Measurements from ENCODE around the gene ENAH.

ENAH gene

DNA sequence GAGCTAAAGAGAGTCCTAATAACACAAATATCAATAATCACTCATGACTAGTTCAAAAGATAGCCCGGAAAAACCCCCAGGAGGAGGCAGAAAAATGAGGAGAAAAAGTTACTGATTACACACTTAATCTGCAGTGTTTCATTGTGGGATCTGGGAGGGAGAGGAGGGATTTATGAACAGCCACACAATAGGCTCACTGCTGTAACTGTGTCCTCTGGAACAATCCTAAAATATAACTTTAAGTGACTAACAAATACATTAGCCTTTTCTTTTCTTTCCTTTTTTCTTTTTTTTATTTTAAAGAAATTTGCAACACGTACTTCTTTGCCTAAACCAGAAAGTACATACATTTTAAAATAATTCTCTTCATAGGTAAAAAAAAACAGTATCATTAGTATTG, 118.8 kb downstream of the ENAH start:
- TF ChIP-seq CTCF (IDR thresholded peaks at IDR 0.05; ENCODE audit: low read depth, low read length), result no peak
- no peak for DNase-seq (ENCODE audit: extremely low read depth, low read depth)

DNA sequence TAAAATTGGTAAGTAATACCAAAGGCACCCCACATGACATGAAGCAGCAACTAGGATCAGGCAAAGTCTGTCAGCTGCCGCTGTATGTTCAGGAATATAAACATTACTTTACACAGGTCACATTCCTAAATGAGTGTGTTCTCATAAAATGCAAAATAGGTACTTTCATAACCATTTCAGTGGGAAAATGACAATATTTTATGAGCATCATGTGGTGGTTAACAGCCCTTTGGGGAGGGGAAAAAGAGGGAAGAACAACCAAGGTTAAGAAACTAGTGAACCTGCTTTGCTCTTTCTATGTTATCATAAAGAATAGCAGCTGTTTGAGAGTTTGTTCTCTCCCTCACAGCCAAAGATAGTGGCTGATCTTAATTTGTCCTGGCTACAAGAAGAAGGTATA, 119.7 kb downstream of the ENAH start:
- no peak for TF ChIP-seq CTCF (IDR thresholded peaks at IDR 0.05; ENCODE audit: low read depth, low read length)
- DNase-seq (ENCODE audit: extremely low read depth, low read depth), result no peak

- TF ChIP-seq CTCF (IDR thresholded peaks at IDR 0.05; ENCODE audit: low read depth, low read length), result no peak
- DNase-seq (ENCODE audit: extremely low read depth, low read depth), result no peak
These were observed 120.5 kb downstream of the ENAH start for GRCh38 chr1:225532240-225532944.

GRCh38 chr1:225529726-225530125, 123.2 kb downstream of the ENAH start:
- no peak for TF ChIP-seq CTCF (IDR thresholded peaks at IDR 0.05; ENCODE audit: low read depth, low read length)
- no peak for DNase-seq (ENCODE audit: extremely low read depth, low read depth)

DNA sequence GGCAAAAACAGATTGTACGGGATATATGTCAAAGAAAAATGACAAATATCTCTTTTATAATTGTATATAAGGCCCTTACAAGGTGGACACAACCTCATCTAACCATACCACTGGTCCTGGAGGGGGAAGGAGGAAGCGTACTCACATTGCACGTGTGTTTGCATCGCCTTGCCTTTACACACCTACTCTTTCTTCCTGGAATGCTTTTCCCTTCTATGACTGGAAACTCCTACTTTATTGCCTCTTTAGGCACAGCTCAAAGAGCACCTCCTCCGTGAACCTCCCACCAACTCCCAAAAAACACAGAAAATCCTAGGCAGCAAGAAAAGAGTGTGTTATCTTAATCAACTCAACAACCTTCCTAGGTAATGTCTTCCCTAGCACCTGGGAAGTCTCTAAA, 125.3 kb downstream of the ENAH start:
- TF ChIP-seq CTCF (IDR thresholded peaks at IDR 0.05; ENCODE audit: low read depth, low read length), result no peak
- no peak for DNase-seq (ENCODE audit: extremely low read depth, low read depth)

- DNase-seq (ENCODE audit: extremely low read depth, low read depth), result no peak
- TF ChIP-seq CTCF (IDR thresholded peaks at IDR 0.05; ENCODE audit: low read depth, low read length), result no peak
These were observed 126.0 kb downstream of the ENAH start for GRCh38 chr1:225526878-225527277.

- DNase-seq (ENCODE audit: extremely low read depth, low read depth), result no peak
- no peak for TF ChIP-seq CTCF (IDR thresholded peaks at IDR 0.05; ENCODE audit: low read depth, low read length)
These were observed 127.5 kb downstream of the ENAH start for GRCh38 chr1:225525377-225525776.

All from AG09319 (cell line).